ENCODE measurements around the gene FGF5. TPM values are rescaled to one million over a fixed set of nuclear protein-coding genes. Genes with fewer than 3 reads are reported as not detected.
"Not testable (repeated sequence)": the region's sequence is repeated elsewhere in the genome, so short reads cannot be mapped to it uniquely, and the experiment has no call there.

The FGF5 gene
- total RNA-seq, 1 donor from 2014 or later = not detected

- H3K9me3 ChIP-seq (ENCODE audit: low read depth) = no peaks in the 10 kb centered on the region
- no peaks in the 10 kb centered on the region for H3K4me1 ChIP-seq
- H4K20me1 ChIP-seq (ENCODE audit: low read depth) = no peaks in the 10 kb centered on the region
- H3K36me3 Mint-ChIP-seq = no peaks in the 10 kb centered on the region
- H3K27me3 ChIP-seq = peaks cover 37% of the 10 kb centered on the region
- no peak overlapping the region for H3K27ac Mint-ChIP-seq
- peaks cover under 1% of the 10 kb centered on the region for H3K27me3 Mint-ChIP-seq (ENCODE audit: insufficient read depth, low read depth)
- H3K4me3 ChIP-seq = no peak overlapping the region
- H3K4me2 ChIP-seq = no peak overlapping the region
- no peak overlapping the region for H2AFZ ChIP-seq (replicated peaks)
- H3K79me2 ChIP-seq (ENCODE audit: low read depth) = no peaks in the 10 kb centered on the region
- H3K9ac ChIP-seq = no peak overlapping the region
- H3K9me3 Mint-ChIP-seq = no peaks in the 10 kb centered on the region
- H3K27ac ChIP-seq = no peak overlapping the region
- TF ChIP-seq CTCF (IDR thresholded peaks at IDR 0.05) = no peak
- no peak for TF ChIP-seq EZH2phosphoT487 (IDR thresholded peaks at IDR 0.05)
- TF ChIP-seq EZH2 (IDR thresholded peaks at IDR 0.05) = no peak
- H3K4me3 Mint-ChIP-seq = no peak overlapping the region
- H3F3A ChIP-seq (ENCODE audit: low read depth) = no peaks in the 10 kb centered on the region
- DNase-seq (ENCODE audit: low spot score) = no peak
- H3K36me3 ChIP-seq = no peaks in the 10 kb centered on the region
- H3K4me1 Mint-ChIP-seq = no peaks in the 10 kb centered on the region
Measured at GRCh38 chr4:80313627-80314026, 47.2 kb downstream of the FGF5 start.

GRCh38 chr4:80315848-80316247 is 49.4 kb downstream of the FGF5 start:
- not testable (repeated sequence) for H3K4me2 ChIP-seq; H3K9ac ChIP-seq; H3K9me3 Mint-ChIP-seq; H3K9me3 ChIP-seq (ENCODE audit: low read depth); H3K36me3 ChIP-seq; H3K4me1 ChIP-seq; H2AFZ ChIP-seq (replicated peaks); DNase-seq (ENCODE audit: low spot score); H3K27ac Mint-ChIP-seq; H3K4me3 Mint-ChIP-seq; H3K27ac ChIP-seq; H3K79me2 ChIP-seq (ENCODE audit: low read depth); H3K27me3 Mint-ChIP-seq (ENCODE audit: insufficient read depth, low read depth); H3K4me3 ChIP-seq; H3F3A ChIP-seq (ENCODE audit: low read depth); H3K36me3 Mint-ChIP-seq; H4K20me1 ChIP-seq (ENCODE audit: low read depth); H3K4me1 Mint-ChIP-seq
- peaks cover 40% of the 10 kb centered on the region for H3K27me3 ChIP-seq

GRCh38 chr4:80321341-80321740 is 54.9 kb downstream of the FGF5 start:
- no peak for TF ChIP-seq EZH2 (IDR thresholded peaks at IDR 0.05)
- no peak for TF ChIP-seq EZH2phosphoT487 (IDR thresholded peaks at IDR 0.05)
- no peak for TF ChIP-seq CTCF (IDR thresholded peaks at IDR 0.05)
- H3K4me1 Mint-ChIP-seq = no peaks in the 10 kb centered on the region
- no peak overlapping the region for H3K4me3 Mint-ChIP-seq
- no peaks in the 10 kb centered on the region for H3K36me3 Mint-ChIP-seq
- H3K27me3 Mint-ChIP-seq (ENCODE audit: insufficient read depth, low read depth) = no peaks in the 10 kb centered on the region
- Histone ChIP-seq H3F3A (ENCODE audit: low read depth) (no peaks in the 10 kb centered on the region), H3K27me3 (peaks cover 26% of the 10 kb centered on the region), H3K79me2 (ENCODE audit: low read depth) (no peaks in the 10 kb centered on the region), H3K4me3 (no peak overlapping the region), H3K4me1 (no peaks in the 10 kb centered on the region), H3K9ac (no peak overlapping the region), H3K27ac (no peak overlapping the region), H4K20me1 (ENCODE audit: low read depth) (no peaks in the 10 kb centered on the region), H3K4me2 (no peak overlapping the region), H2AFZ (replicated peaks) (no peak overlapping the region), H3K36me3 (no peaks in the 10 kb centered on the region), H3K9me3 (ENCODE audit: low read depth) (no peaks in the 10 kb centered on the region)
- no peaks in the 10 kb centered on the region for H3K9me3 Mint-ChIP-seq
- no peak for DNase-seq (ENCODE audit: low spot score)
- H3K27ac Mint-ChIP-seq = no peak overlapping the region

- Histone ChIP-seq H3K9ac (no peak overlapping the region), H4K20me1 (ENCODE audit: low read depth) (no peaks in the 10 kb centered on the region), H2AFZ (replicated peaks) (no peak overlapping the region), H3K4me1 (no peaks in the 10 kb centered on the region), H3K27ac (no peak overlapping the region), H3F3A (ENCODE audit: low read depth) (no peaks in the 10 kb centered on the region), H3K9me3 (ENCODE audit: low read depth) (no peaks in the 10 kb centered on the region), H3K79me2 (ENCODE audit: low read depth) (no peaks in the 10 kb centered on the region), H3K4me2 (no peak overlapping the region), H3K27me3 (peaks cover 21% of the 10 kb centered on the region), H3K36me3 (no peaks in the 10 kb centered on the region), H3K4me3 (no peak overlapping the region)
- Mint-ChIP-seq H3K27me3 (ENCODE audit: insufficient read depth, low read depth) (no peaks in the 10 kb centered on the region), H3K4me1 (no peaks in the 10 kb centered on the region), H3K36me3 (no peaks in the 10 kb centered on the region), H3K27ac (no peak overlapping the region), H3K4me3 (no peak overlapping the region), H3K9me3 (no peaks in the 10 kb centered on the region)
- TF ChIP-seq EZH2phosphoT487 (IDR thresholded peaks at IDR 0.05) (no peak), CTCF (IDR thresholded peaks at IDR 0.05) (no peak), EZH2 (IDR thresholded peaks at IDR 0.05) (no peak)
- DNase-seq (ENCODE audit: low spot score) = no peak
Measured at GRCh38 chr4:80321776-80322175, 55.3 kb downstream of the FGF5 start.

All from neural progenitor cell (in vitro differentiated cells).